ENCODE data around the gene TNFRSF25. TPM values are rescaled to one million over a fixed set of nuclear protein-coding genes. Genes with fewer than 3 reads are reported as not detected.

Gene TNFRSF25
- 12.6 TPM for total RNA-seq
- long read RNA-seq, partial matches to known transcripts: 5 of 15 reads
- long read RNA-seq, other reads (novel, unspliced or antisense): 6 of 15 reads

DNA sequence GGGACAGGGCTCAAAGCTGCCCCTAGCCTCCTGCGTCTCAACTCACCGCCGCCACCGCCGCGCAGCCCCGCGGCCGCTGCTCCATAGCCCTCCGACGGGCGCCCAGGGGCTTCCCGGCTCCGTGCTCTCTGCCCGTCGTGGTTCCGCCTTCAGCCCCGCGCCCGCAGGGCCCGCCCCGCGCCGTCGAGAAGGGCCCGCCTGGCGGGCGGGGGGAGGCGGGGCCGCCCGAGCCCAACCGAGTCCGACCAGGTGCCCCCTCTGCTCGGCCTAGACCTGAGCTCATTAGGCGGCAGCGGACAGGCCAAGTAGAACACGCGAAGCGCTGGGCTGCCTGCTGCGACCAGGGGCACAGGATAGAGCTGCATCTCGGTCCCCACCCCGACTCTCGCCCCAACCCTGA is at the start of gene TNFRSF25:
TNFRSF25 (minus strand) TSS at position 151 of the 400 bp plus-strand sequence; CDS start at position 85, 66 bp downstream.
- TF ChIP-seq, protein P1, sequence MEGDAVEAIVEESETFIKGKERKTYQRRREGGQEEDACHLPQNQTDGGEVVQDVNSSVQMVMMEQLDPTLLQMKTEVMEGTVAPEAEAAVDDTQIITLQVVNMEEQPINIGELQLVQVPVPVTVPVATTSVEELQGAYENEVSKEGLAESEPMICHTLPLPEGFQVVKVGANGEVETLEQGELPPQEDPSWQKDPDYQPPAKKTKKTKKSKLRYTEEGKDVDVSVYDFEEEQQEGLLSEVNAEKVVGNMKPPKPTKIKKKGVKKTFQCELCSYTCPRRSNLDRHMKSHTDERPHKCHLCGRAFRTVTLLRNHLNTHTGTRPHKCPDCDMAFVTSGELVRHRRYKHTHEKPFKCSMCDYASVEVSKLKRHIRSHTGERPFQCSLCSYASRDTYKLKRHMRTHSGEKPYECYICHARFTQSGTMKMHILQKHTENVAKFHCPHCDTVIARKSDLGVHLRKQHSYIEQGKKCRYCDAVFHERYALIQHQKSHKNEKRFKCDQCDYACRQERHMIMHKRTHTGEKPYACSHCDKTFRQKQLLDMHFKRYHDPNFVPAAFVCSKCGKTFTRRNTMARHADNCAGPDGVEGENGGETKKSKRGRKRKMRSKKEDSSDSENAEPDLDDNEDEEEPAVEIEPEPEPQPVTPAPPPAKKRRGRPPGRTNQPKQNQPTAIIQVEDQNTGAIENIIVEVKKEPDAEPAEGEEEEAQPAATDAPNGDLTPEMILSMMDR (IDR thresholded peaks at IDR 0.05; ENCODE audit: borderline replicate concordance): no peak
- no peak for DNase-seq

DNA sequence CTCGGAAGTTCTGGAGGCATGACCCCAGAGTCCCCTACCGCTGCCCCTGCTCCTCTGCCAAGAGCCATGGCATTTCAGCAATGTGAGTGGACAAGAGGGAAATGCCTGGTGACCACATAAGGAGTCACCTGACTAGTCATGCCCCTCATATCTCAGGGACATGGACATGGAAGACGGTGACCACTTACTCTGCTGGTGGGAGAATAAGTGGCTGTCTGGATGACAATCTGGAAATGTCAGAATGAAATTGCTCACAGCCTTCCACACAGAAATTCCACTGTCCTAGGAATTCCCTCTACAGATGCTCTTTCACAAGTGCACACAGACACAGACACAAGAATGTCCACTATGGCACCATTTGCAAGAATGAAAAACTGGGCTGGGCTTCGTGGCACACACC is 49.8 kb upstream of the TNFRSF25 start:
- no peak for DNase-seq

More for the DNA sequence above, at the start of gene TNFRSF25:
- H3K9me3 ChIP-seq (replicated peaks): no peaks in the 10 kb centered on the region
- peaks cover 21% of the 10 kb centered on the region for H3K27me3 ChIP-seq (ENCODE audit: low read depth)
- H3K27ac ChIP-seq (replicated peaks): peak within 1 kb of the TSS; percentile 2
- H3K36me3 ChIP-seq: peaks cover 56% of the 10 kb centered on the region
- peaks cover 23% of the 10 kb centered on the region for H3K4me1 ChIP-seq
- H3K4me3 ChIP-seq: peak within 1 kb of the TSS; percentile 14
- intact Hi-C loops (cut with micrococcal nuclease): no loop called here

DNA sequence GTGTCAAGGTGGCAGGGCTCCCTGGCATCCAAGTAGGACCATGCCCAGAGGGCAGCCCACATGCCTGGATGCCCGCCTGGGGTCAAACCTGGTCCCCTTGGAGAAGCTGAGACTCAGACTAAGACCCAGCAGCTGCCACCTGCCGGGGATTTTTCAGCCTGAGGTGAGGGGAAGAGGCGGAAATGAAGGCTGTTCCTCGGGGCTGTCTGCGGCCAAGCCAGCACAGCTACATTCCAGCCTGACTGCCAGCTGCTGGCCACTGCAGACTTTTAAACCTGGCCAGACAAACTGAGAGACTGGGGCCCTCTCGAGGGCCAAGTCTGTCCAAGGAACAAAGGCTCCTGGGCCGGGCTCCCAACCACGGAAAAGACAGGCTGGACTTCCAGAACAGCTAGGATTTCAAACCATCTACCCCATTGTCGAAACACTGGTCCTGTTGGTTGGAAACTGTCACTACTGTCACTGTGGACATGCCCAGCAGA is 47.4 kb upstream of the TNFRSF25 start:
- H3K27ac ChIP-seq (replicated peaks): peak overlapping the region; percentile 40
- TF ChIP-seq, protein P1 (IDR thresholded peaks at IDR 0.05; ENCODE audit: borderline replicate concordance): no peak
- no peaks in the 10 kb centered on the region for H3K9me3 ChIP-seq (replicated peaks)
- no peaks in the 10 kb centered on the region for H3K27me3 ChIP-seq (ENCODE audit: low read depth)
- no peaks in the 10 kb centered on the region for H3K36me3 ChIP-seq
- intact Hi-C loops (cut with micrococcal nuclease): no loop called here
- DNase-seq: no peak
- no peak overlapping the region for H3K4me3 ChIP-seq
- H3K4me1 ChIP-seq: peaks cover 22% of the 10 kb centered on the region

More for the DNA sequence above, 49.8 kb upstream of the TNFRSF25 start:
- H3K4me1 ChIP-seq: peaks cover 36% of the 10 kb centered on the region
- intact Hi-C loops (cut with micrococcal nuclease): no loop called here
- no peak overlapping the region for H3K4me3 ChIP-seq
- TF ChIP-seq, protein P1 (IDR thresholded peaks at IDR 0.05; ENCODE audit: borderline replicate concordance): no peak
- no peak overlapping the region for H3K27ac ChIP-seq (replicated peaks)
- H3K27me3 ChIP-seq (ENCODE audit: low read depth): no peaks in the 10 kb centered on the region
- no peaks in the 10 kb centered on the region for H3K9me3 ChIP-seq (replicated peaks)
- H3K36me3 ChIP-seq: no peaks in the 10 kb centered on the region

DNA sequence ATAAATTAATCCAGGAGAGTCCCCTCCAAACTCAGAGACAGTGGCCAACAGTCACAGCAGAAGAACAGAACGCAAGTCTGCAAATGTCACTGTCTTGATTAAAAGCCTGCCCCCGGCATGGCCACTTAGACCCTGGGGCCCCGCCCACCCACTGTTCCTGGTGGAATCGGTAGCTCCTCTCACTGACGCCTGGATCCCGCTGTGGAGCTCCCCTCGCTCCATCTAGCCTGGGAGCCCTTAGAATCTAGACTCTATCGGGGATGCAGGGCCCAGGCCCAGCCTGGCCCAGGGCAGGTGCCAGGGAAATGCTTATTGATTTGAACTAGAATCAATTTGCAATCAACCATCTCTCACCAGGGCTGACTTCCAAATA is 46.9 kb upstream of the TNFRSF25 start:
- H3K27ac ChIP-seq (replicated peaks): peak overlapping the region; percentile 40
- intact Hi-C loops (cut with micrococcal nuclease): no loop called here
- H3K27me3 ChIP-seq (ENCODE audit: low read depth): no peaks in the 10 kb centered on the region
- H3K4me1 ChIP-seq: peaks cover 23% of the 10 kb centered on the region
- H3K9me3 ChIP-seq (replicated peaks): no peaks in the 10 kb centered on the region
- H3K36me3 ChIP-seq: no peaks in the 10 kb centered on the region
- H3K4me3 ChIP-seq: no peak overlapping the region
- no peak for DNase-seq
- TF ChIP-seq, protein P1 (IDR thresholded peaks at IDR 0.05; ENCODE audit: borderline replicate concordance): no peak

- no peaks in the 10 kb centered on the region for H3K36me3 ChIP-seq
- no peak overlapping the region for H3K27ac ChIP-seq (replicated peaks)
- TF ChIP-seq, protein P1 (IDR thresholded peaks at IDR 0.05; ENCODE audit: borderline replicate concordance): no peak
- intact Hi-C loops (cut with micrococcal nuclease): no loop called here
- H3K9me3 ChIP-seq (replicated peaks): no peaks in the 10 kb centered on the region
- H3K4me1 ChIP-seq: peaks cover 28% of the 10 kb centered on the region
- H3K27me3 ChIP-seq (ENCODE audit: low read depth): no peaks in the 10 kb centered on the region
- no peak overlapping the region for H3K4me3 ChIP-seq
- no peak for DNase-seq
Observed at GRCh38 chr1:6512245-6512907, 46.4 kb upstream of the TNFRSF25 start.
